RKO (cell line): ENCODE measurements around the gene PRKCA.
"Not testable (repeated sequence)": the region's sequence is repeated elsewhere in the genome, so short reads cannot be mapped to it uniquely, and the experiment has no call there.

ENCODE experiments used
- DNase-seq: peaks from one replicate; pipeline ENCODE4 v3.0.0-alpha.2; 2016; ENCODE audit warnings: low spot score

PRKCA gene

GRCh38 chr17:66290101-66290722, 12.2 kb upstream of the PRKCA start:
- no peak for DNase-seq

GRCh38 chr17:66292353-66292752, 10.1 kb upstream of the PRKCA start:
- no peak for DNase-seq

GRCh38 chr17:66296289-66296725, 6.1 kb upstream of the PRKCA start:
- no peak for DNase-seq

- DNase-seq = not testable (repeated sequence)
Measured at GRCh38 chr17:66297443-66297842, 5.0 kb upstream of the PRKCA start.

- DNase-seq = no peak
Measured at GRCh38 chr17:66299711-66300110, 2.7 kb upstream of the PRKCA start.

- DNase-seq = no peak
Measured at GRCh38 chr17:66300956-66301355, 1.5 kb upstream of the PRKCA start.

GRCh38 chr17:66301367-66301863, 998 bp upstream of the PRKCA start:
- no peak for DNase-seq

- no peak for DNase-seq
Measured at GRCh38 chr17:66302761-66303626, 581 bp downstream of the PRKCA start.

- DNase-seq = no peak
Measured at GRCh38 chr17:66304304-66305174, 2.1 kb downstream of the PRKCA start.

- no peak for DNase-seq
Measured at GRCh38 chr17:66306446-66306845, 4.0 kb downstream of the PRKCA start.

GRCh38 chr17:66307257-66307656, 4.8 kb downstream of the PRKCA start:
- no peak for DNase-seq

- no peak for DNase-seq
Measured at GRCh38 chr17:66308856-66309255, 6.4 kb downstream of the PRKCA start.

- no peak for DNase-seq
Measured at GRCh38 chr17:66309793-66310192, 7.4 kb downstream of the PRKCA start.

GRCh38 chr17:66310528-66311148, 8.2 kb downstream of the PRKCA start:
- DNase-seq = no peak

- DNase-seq = no peak
Measured at GRCh38 chr17:66312912-66313311, 10.5 kb downstream of the PRKCA start.

GRCh38 chr17:66313325-66313724, 10.9 kb downstream of the PRKCA start:
- DNase-seq = no peak

GRCh38 chr17:66313995-66314659, 11.7 kb downstream of the PRKCA start:
- DNase-seq = no peak

GRCh38 chr17:66317629-66318028, 15.2 kb downstream of the PRKCA start:
- no peak for DNase-seq

- no peak for DNase-seq
Measured at GRCh38 chr17:66319226-66319625, 16.8 kb downstream of the PRKCA start.

GRCh38 chr17:66322764-66323163, 20.4 kb downstream of the PRKCA start:
- DNase-seq = no peak

GRCh38 chr17:66324381-66325004, 22.1 kb downstream of the PRKCA start:
- not testable (repeated sequence) for DNase-seq
